NCI-H1694 treated with DMSO at 0.1 percent for 48 hours (cell line): Measurements from ENCODE around the gene CDH6.

ENCODE experiments used
- DNase-seq: peaks from one replicate; lab custom pipeline; 2025; lab: John Stamatoyannopoulos, UW

Gene CDH6

DNA sequence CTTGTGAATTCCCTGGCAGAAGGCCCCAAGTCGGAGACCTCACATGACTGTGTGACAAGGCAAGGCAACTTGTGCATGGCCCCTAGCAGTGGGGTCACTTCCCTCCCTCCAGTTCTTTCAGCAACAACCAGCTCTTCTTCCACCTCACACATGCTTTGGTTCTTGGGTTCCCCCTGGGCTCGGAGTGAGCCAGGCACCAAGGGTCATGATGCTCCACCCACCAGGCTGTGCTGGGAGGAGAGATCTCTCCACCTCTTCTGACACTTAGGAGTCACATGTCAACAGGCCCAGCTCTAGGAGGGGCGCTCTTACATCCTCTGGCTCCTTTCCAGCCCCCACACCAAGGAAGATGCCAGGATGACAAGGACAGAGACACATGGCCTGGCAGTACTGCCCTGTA lies 56.7 kb downstream of the CDH6 start:
- no peak for DNase-seq

DNA sequence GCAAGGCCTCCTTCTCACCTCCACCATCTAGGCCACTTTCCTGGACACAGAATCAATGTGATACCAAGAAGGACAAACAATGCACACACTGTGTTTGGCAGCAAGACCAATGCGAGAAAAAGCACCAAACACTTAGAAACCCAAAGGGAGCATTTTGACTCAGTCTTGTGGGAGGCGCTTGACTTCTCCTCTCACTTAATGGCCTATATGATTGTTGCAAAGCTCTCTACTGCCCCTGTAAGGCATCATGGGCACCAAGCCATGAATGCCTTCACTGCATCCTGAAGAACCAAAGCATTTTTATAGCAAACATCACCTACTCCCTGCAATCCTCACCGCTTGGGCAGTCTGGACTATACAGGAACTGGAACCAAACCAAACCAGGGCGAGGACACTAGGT lies 57.5 kb downstream of the CDH6 start:
- no peak for DNase-seq

DNA sequence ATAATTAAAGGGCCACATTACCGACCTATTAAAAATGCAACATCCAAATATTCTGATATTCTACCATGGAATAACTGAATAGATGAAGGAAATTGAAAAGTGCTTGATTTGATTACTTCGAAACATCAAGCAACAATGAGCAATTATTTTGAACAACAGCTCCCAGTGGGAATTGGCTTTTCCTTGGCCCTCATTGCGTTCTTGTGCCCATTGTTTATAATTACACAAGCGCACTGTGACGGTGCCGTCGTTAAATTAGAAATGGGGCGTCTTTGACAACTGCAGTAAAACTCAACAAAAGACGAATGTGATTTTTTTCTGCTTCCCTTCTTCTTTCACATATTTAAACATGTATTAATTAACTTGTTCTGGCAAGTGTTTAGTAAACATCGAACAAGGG lies 61.6 kb downstream of the CDH6 start:
- DNase-seq: no peak

DNA sequence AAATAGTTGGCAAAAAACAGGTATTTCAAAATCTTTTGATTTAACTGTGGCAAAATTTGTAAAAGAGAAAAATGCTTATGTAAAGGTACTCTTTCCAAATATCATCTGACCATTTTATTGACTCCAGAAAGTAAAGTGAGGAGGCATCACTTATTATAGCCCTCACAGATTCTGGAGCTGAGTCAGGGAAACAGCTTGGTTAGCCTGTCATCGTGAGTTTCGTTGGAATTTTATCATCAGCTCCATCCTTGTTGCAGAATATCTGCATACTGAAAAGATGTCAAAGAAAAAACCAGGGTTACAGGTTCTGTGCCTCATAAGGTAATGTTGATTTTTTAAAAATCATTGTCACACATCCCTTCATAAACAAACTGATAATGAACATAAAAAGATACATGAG lies 74.8 kb downstream of the CDH6 start:
- no peak for DNase-seq

DNA sequence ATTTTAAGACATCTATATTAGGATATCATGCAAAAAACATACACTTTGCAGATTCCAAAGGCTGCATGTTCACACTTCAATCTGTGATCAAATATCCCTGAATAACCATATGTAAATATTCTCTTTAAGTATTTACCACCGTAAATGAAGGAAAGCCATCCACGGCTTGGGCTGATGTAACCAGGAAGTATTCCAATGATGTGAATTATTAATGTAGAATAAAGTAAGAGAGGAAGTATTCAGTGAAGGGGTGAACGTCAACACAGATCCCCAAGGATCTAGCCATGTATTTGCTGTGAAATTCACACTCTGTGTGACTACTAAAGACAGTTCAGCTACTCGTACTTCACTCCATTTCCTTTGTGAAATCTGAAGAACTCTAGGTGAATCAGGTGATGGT lies 75.2 kb downstream of the CDH6 start:
- DNase-seq: no peak

DNA sequence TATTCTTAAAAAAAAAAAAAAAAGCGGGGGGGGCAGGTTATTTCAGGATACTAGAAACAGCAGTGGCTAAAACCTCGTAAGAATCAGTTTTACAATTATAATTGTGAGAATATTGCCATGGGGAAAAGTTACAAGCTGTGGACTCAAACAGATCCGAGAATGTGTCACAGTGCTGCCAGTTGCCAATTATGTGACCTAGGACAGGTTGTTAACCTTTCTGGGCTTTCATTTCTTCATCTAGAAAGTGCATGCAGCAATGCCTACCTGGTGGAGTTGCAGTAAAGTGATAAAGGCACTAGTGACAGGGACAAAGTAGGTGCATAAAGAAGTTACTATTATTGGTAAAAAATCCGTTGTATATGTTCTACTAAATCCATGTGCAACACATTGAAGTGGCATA lies 75.8 kb downstream of the CDH6 start:
- no peak for DNase-seq

DNA sequence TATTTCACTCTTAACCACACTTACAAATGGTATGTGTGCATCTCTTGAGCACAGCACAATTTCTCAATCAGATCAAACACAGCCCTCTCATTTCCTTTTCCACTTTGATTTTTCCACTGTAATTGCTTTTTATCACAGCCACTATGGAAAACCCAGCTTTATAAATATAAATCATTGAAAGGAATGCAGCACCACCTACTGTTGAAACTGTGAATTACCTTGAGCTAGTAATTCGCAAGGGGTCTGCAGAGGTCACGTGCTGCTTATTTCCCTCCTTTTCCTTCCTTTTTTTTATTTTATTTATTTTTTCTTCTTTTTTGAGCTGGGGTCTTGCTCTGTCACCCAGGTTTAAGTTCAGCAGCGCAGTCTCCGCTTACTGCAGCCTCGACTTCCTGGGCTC lies 76.9 kb downstream of the CDH6 start:
- peak; percentile 10 for DNase-seq

DNA sequence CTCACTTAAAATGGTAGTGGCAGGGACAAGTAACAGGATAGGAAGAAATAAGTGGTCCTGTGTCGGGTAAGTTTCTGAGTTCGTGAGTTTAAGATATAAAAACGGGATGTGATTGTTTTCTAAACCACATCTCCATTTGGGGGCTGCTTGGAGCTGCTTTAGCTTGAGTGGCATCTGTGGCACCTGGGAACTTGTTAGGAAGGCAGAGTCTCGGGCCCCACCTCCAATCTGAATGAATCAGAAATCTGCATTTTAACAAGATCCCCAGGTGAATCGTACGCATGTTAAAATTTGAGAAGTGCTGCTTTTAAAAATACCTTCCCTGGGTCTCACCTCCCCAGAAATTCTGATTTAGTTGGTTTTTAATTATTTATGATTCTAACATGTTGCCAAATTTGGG lies 78.1 kb downstream of the CDH6 start:
- DNase-seq: no peak

DNA sequence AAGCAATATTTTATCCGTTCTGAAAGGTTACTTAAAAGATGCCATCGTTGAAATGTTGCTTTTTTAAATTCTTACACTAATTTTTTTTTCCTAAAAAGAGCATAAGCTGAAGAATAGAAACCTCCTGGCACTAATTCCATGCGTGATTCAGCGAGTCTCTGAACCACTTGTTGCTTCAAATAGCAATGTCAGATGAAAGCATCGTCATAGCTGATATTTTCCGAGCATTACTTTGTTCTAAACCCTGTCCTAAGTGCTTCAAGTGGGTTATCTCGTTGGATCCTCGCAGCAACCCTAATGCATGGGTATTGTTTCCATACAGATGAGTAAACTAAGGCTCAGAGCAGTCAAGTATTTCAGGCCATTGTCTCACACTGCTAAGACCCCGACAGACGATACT lies 79.7 kb downstream of the CDH6 start:
- DNase-seq: no peak

DNA sequence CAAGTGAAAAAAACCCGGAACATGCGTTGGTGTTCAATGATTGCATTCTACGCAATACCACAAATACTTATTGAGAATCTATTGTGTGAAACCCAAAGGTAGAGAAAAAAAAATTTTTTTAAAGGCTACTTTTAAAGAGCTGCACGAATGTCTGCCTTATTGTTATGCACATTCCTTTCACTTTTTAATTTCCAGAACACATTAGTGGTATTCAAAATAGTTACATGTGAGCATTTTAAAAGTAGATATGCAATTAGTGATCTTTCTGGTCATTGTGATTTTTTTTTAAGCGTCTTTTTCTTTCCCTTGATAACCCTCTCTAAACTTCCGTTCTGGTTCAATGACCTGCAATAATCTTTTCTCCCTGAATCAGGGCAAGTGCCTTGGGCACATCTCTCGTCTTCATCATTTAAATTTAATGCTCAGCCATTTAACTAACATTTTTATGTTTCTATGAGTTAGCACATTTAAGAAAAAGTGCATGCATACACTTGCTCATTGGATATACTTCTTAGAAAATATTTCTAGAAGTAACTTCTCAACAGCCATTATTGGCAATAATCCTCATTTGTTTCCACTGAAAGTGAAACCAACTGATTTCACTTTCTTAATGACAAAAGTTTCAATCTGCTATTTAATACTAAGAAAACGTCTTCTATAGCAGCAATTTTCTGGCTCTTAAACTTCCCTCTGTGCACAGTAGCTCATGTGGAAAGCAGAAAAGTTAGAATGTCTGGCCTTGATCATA lies 80.3 kb downstream of the CDH6 start:
- no peak for DNase-seq

DNA sequence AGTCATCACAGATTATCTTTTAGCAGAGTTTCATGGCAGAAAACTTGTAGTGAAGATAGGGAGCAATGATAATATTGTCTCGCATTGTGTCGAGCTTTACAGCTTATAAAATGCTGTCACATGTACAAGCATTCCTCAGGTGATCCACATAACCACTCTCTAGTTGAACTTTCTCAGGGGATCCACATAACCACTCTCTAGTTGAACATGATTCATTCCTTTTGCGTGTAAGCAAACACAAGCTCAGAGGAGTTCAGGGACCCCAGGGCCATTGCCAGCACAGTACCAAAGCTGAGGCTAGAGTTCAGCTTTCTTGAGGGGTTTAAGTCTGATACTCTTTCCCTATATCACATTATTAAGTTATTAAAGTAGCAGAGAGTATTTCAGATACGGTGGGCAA lies 86.7 kb downstream of the CDH6 start:
- no peak for DNase-seq

DNA sequence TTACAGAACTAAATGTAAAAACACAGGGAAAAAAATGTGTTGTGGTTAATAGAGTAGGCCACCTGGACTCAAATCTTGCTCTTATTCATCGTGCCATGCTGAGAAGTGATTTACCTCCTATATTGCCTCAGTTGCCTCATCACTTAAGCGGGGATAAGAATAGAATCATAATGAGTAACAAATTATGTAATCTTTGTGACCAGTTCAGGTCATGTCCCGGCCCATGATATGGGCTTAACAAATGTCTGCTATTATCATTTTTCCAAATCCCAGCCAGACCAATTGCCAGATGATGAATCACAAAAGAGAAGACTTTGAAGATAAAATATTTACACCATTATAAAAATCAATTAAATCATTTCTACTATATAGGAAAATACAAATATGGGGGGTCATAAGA lies 89.8 kb downstream of the CDH6 start:
- no peak for DNase-seq

DNA sequence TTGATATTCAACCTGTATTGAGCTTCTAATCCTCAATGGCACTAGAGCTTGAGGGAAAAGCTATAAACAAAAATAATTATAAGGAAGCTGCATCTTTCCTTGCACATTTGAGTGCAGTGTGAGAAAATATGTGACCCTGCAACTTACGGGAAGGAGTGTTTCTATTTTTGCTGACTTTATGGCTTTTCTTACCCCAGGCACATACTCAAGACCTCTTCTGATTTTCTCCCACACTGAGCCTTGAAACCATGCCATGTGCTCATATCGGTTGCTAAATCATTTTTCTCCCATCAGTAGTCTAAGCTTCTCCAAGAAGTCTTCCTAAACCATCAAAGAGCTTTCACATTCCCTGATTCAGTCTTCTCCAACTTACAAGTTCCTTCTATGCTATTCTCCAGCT lies 91.5 kb downstream of the CDH6 start:
- no peak for DNase-seq

DNA sequence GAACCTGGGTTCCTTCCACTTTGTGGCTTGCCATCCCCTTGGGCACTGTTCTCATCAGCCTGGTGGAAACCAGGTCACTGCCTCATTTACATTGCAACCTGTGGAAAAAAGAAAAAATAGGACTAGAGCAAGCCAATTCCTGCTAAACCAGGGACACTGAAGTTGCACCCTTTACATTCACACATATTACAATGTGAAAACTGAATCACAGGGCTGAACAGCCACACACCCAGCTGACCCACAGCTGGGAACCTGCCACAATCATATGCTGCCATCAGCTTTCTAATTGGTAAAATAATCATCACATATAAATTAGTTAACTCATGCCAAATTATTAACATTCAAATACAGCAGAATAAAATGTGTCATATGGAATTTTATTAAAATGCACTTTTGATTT lies 94.5 kb downstream of the CDH6 start:
- DNase-seq: no peak

DNA sequence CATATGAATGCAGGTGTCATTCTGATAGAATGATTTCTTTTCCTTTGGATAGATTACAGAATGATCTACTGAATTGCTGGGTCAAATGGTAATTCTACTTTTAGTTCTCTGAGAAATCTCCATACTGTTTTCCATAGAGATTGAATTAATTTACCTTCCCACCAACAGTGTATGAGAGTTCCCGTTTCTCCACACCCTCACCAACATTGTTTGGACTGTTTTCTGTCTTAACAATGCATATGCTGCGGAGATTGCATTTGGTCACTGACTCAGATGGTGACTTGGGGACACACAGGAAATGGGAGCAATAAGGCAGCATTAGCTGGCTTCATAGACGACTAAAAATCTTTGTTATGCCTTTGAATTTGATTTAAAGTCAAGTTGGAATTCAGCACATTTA lies 95.9 kb downstream of the CDH6 start:
- DNase-seq: no peak

DNA sequence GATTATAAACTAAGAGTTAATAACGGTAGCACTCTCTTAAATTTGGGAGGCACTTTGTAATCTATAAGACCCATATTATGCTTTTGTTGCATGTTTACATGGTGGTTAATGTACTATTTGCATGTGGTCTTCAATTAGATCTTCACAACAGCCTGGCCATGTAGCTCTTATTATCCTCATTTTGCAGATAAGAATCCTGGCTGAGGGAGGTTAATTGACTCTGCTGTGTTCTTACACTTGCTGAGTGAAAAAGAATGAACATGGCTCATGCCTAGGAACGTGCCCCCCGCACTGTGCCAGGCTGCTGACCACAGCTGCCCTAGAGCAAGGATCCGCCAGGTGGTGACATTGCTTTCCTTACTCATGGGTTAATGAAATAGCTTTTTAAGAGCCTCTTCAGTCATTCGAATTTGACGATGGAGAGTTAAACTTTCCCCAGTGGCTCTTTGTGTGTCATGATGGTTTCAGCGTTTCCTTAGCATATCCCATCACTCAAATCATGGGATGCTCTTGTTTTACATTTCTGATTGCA lies 97.9 kb downstream of the CDH6 start:
- DNase-seq: no peak

DNA sequence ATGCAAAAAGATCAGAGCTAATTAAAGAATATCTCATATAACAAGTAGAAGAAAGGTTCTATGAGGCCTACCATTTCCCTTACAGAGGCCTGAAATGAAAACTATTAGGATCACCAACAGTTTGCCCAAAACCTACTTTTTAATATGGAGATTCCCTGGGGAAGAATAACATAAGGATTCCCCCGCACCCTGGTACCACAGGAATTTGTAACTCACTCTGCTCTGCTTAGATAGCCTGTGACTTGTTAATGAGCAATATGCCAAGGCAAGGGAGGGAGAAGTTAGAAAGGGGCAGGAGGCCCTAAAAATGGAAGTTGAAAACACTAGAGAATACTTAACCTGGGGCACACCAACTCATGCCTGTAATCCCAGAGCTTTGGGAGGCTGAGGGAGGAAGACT lies 107.0 kb downstream of the CDH6 start:
- DNase-seq: no peak

DNA sequence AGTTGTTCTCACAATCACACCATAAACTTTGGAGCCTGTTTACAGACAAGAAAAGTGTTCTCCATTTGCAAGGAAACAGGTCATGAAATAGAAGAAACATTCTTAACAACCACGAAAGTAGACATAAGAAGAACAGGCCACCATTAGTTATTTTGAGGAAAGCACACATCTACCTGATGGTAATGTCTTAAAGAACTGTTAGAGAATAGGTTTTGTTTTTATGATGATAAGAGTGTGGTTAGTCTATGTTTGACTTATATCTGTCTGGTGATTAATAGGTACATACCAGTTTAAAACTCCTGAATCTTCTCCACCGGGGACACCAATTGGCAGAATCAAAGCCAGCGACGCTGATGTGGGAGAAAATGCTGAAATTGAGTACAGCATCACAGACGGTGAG lies 108.3 kb downstream of the CDH6 start:
- no peak for DNase-seq

DNA sequence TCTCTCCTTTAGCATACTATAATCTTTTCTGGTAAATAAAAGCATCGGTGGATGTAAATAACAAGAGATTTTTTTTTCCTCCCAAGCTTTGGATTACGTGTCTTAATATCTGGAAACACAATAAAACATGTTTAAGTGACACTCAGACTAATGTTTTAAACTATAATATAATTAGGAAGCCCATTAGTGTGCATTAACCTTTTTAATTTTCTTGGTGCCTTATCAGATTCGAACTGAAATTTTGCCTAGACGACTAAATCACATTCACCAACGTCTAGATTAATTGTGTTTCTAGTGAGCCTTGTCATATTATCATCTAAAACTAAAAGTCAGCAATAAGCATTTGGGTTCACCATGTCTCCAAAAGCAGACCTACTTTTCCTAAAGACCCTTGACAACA lies 110.2 kb downstream of the CDH6 start:
- DNase-seq: no peak

DNA sequence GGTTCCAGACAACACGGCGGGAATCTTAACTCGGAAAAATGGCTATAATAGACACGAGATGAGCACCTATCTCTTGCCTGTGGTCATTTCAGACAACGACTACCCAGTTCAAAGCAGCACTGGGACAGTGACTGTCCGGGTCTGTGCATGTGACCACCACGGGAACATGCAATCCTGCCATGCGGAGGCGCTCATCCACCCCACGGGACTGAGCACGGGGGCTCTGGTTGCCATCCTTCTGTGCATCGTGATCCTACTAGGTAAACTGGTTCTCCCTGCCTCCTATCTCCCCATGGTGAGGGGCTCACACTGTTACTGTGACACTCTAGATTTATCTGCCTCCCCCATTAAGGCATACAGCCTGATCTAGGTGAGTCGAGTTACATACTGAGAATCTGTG lies 124.2 kb downstream of the CDH6 start:
- no peak for DNase-seq

DNA sequence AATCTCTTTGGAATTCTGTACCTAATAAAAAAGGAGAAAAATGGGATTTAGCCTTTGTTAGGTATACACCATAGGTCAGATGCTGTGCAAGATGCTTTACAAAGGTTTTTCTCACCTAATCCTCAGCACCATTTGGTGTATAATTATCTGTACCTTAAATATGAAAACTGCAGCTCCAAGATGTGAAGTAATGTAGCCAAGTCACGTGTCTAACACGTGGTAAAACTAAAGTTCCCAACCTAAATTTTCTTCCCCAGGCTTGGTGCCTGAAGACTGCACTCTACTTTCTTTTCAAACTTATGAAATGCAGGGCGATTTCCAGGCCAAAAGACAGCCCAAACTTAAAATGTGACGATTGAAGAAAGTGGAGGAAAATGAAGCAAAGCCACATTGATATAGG lies 125.8 kb downstream of the CDH6 start:
- DNase-seq: no peak

DNA sequence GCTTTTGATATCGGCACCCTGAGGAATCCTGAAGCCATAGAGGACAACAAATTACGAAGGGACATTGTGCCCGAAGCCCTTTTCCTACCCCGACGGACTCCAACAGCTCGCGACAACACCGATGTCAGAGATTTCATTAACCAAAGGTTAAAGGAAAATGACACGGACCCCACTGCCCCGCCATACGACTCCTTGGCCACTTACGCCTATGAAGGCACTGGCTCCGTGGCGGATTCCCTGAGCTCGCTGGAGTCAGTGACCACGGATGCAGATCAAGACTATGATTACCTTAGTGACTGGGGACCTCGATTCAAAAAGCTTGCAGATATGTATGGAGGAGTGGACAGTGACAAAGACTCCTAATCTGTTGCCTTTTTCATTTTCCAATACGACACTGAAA lies 129.5 kb downstream of the CDH6 start:
- no peak for DNase-seq

DNA sequence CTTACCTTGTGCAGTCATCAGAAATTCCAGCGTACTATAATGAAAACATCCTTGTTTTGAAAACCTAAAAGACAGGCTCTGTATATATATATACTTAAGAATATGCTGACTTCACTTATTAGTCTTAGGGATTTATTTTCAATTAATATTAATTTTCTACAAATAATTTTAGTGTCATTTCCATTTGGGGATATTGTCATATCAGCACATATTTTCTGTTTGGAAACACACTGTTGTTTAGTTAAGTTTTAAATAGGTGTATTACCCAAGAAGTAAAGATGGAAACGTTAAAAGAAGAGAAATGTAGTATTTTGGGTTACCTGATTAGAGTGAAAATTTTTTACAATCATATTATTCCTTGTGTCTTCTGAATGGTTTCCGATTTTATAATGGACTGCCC lies 131.4 kb downstream of the CDH6 start:
- no peak for DNase-seq

DNA sequence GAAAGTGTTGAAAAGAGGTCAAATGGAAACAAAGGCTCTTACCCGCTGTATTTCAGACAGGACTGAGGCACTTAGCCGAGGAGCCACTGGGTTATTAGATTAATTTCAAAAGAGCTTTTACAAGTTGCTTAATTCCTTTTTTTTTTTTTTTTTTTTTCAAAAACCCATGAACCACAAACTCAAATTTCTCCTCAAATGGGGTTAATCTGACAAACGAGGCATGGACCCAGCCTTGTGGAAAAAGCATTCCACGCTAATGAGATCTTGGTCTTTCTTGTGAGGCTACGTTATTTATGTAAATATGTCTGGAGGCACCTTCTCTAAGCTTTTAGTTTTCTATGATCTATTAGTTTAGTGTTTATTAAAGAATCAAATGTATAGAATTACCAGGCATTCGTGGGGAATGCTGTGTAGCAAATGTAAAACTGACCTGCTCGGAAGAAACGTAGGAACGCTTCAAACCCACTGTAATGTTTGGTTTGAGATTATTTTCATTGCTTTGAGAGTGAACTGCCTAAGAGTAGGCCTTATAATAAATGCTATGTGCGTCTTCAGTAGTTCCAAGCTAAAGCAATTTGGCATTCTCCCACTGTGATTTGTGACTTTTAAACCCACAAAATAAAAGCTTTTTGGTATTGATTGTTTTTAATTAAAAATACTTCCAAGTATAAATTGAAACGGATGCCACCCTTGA lies 134.7 kb downstream of the CDH6 start:
- no peak for DNase-seq
